Fibroblast of mammary gland (primary cell): ENCODE data around the gene PGAP3.

Experiments
- DNase-seq: peaks from one replicate; pipeline ENCODE4 v3.0.0-alpha.2; 2010; ENCODE audit warnings: low read depth
- H3K4me3 ChIP-seq: 2 replicates; pipeline ENCODE4 v1.5.1; 2011; ENCODE audit warnings: low read depth, mild to moderate bottlenecking, low read length, moderate library complexity; ENCODE audit not compliant: control insufficient read depth
- CTCF ChIP-seq: conservative IDR thresholded peaks from 2 replicates; pipeline ENCODE4 v1.5.1; 2011; ENCODE audit warnings: low read depth, low read length, inconsistent platforms; ENCODE audit not compliant: control insufficient read depth, insufficient read depth

PGAP3 gene

GRCh38 chr17:39626171-39627046, 61.4 kb downstream of the PGAP3 start, which contains the start of gene PPP1R1B:
Gene PPP1R1B (plus strand): TSS chr17:39626952. CDS start chr17:39627393, 441 bp downstream.
- DNase-seq = no peak
- TF ChIP-seq CTCF = no peak
- H3K4me3 ChIP-seq = peak within 1 kb of the TSS; percentile 4

GRCh38 chr17:39625198-39625785, 62.6 kb downstream of the PGAP3 start:
- H3K4me3 ChIP-seq = no peak overlapping the region
- no peak for TF ChIP-seq CTCF
- peak; percentile 59 for DNase-seq

- H3K4me3 ChIP-seq = no peak overlapping the region
- DNase-seq = no peak
- no peak for TF ChIP-seq CTCF
These were observed 63.5 kb downstream of the PGAP3 start for GRCh38 chr17:39624313-39624712.

- peak; percentile 87 for TF ChIP-seq CTCF
- peak; percentile 52 for DNase-seq
These were observed 64.4 kb downstream of the PGAP3 start for GRCh38 chr17:39623356-39623950.

GRCh38 chr17:39622380-39623006, 65.4 kb downstream of the PGAP3 start:
- no peak for DNase-seq
- TF ChIP-seq CTCF = no peak
- no peak overlapping the region for H3K4me3 ChIP-seq

More at GRCh38 chr17:39623356-39623950, 64.4 kb downstream of the PGAP3 start:
- H3K4me3 ChIP-seq = no peak overlapping the region
